Suprapubic skin (tissue), 4 donors: Measurements from ENCODE around the gene PSME3IP1.

ENCODE experiments used
- CTCF ChIP-seq, 2 donors: fragments of 200-600 bp in 1 of 2; fragments of 450-650 bp in 1 of 2; sonication (generic) in 1 of 2; IDR thresholded peaks; one replicate each; pipeline ENCODE4 v1.5.1; 2016 to 2019; ENCODE audit warnings: antibody characterized with exemption in 2 of 2, mild to moderate bottlenecking in 1 of 2, moderate library complexity in 1 of 2
- EP300 ChIP-seq: sonication (generic); formaldehyde crosslinking; IDR thresholded peaks from one replicate; pipeline ENCODE4 v1.6.1; 2017; ENCODE audit warnings: antibody characterized with exemption
- POLR2A ChIP-seq, 2 donors: fragments of 450-650 bp; IDR thresholded peaks; one replicate each; pipeline ENCODE4 v1.6.1; 2017; ENCODE audit warnings: antibody characterized with exemption in 2 of 2, mild to moderate bottlenecking in 2 of 2, moderate library complexity in 2 of 2
- POLR2AphosphoS5 ChIP-seq, 3 donors: sonication (generic); formaldehyde crosslinking; IDR thresholded peaks; one replicate each; pipeline ENCODE4 v1.6.1; 2017; ENCODE audit warnings: antibody characterized with exemption in 3 of 3

- TF ChIP-seq POLR2A (IDR thresholded peaks at IDR 0.05) (no peak), EP300 (no peak), CTCF (IDR thresholded peaks at IDR 0.05) (no peak), POLR2AphosphoS5 (IDR thresholded peaks at IDR 0.05) (no peak)
Measured at GRCh38 chr16:57141822-57142631, 43.8 kb downstream of the PSME3IP1 start.
